ENCODE measurements around the gene CLN5.

CLN5 gene

DNA sequence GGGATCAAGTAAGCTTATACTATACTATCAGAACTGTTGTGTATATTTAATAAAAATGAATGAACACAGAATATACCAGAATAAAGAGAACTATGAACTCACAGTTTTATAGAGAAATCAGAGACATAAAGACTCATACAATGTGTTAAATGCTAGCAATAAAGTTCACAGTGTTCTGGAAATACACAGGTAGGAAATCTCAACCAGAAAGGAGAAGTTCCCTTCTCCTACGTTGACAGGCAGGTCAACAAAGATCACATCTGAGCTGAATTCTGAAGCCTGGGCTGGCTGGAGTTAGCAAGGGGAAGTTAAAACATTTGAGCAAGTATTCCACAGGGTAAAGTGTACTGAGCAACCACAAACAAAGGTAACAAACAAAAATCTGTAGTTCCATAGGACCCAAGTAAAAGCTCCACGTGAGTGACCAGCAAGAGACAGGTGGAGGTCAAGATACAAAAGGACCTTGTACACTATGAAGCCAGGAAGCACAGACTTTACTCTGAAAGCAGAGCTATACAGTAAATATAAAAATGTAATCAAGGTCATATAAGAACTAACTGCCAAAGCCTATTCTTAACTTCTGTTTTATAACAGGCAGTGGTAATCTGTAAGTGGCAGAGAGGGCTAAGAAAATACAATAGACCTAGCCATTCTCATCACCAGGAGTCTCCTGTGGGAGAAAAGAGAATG is 22.1 kb downstream of the CLN5 start:
- no peak overlapping the region for H3K4me3 ChIP-seq
- TF ChIP-seq, protein P1, sequence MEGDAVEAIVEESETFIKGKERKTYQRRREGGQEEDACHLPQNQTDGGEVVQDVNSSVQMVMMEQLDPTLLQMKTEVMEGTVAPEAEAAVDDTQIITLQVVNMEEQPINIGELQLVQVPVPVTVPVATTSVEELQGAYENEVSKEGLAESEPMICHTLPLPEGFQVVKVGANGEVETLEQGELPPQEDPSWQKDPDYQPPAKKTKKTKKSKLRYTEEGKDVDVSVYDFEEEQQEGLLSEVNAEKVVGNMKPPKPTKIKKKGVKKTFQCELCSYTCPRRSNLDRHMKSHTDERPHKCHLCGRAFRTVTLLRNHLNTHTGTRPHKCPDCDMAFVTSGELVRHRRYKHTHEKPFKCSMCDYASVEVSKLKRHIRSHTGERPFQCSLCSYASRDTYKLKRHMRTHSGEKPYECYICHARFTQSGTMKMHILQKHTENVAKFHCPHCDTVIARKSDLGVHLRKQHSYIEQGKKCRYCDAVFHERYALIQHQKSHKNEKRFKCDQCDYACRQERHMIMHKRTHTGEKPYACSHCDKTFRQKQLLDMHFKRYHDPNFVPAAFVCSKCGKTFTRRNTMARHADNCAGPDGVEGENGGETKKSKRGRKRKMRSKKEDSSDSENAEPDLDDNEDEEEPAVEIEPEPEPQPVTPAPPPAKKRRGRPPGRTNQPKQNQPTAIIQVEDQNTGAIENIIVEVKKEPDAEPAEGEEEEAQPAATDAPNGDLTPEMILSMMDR (IDR thresholded peaks at IDR 0.05) = no peak
- peaks cover 0 to 93% (median 36%) of the 10 kb centered on the region in 4 donors for H3K4me1 ChIP-seq
- peaks cover 85 to 88% (median 86%) of the 10 kb centered on the region in 3 donors for H3K36me3 ChIP-seq
- peak overlapping the region; percentile 83 to 97 for H3K27ac ChIP-seq
- no peaks in the 10 kb centered on the region for H3K27me3 ChIP-seq
- intact Hi-C loops (cut with DNase I; ENCODE audit: low total_unique reads) = no loop called here
- H3K9me3 ChIP-seq = no peaks in the 10 kb centered on the region
- no peak for DNase-seq

- H3K27ac ChIP-seq = peak overlapping the region; percentile 83 to 97
Measured at GRCh38 chr13:77014906-77015685, 23.2 kb downstream of the CLN5 start.

GRCh38 chr13:77016251-77016812 is 24.5 kb downstream of the CLN5 start:
- peak overlapping the region; percentile 4 to 6 for H3K4me3 ChIP-seq
- peaks cover 0 to 98% (median 46%) of the 10 kb centered on the region in 4 donors for H3K4me1 ChIP-seq
- H3K27me3 ChIP-seq = no peaks in the 10 kb centered on the region
- TF ChIP-seq, protein P1 (IDR thresholded peaks at IDR 0.05) = no peak
- intact Hi-C loops (cut with DNase I; ENCODE audit: low total_unique reads) = no loop called here
- H3K36me3 ChIP-seq = peaks cover 62 to 69% (median 65%) of the 10 kb centered on the region in 3 donors
- no peaks in the 10 kb centered on the region for H3K9me3 ChIP-seq
- peak overlapping the region; percentile 83 to 97 for H3K27ac ChIP-seq
- no peak for DNase-seq

More at GRCh38 chr13:77014906-77015685, 23.2 kb downstream of the CLN5 start:
- no peak for DNase-seq
- H3K9me3 ChIP-seq = no peaks in the 10 kb centered on the region
- TF ChIP-seq, protein P1 (IDR thresholded peaks at IDR 0.05) = no peak
- H3K27me3 ChIP-seq = no peaks in the 10 kb centered on the region
- H3K4me3 ChIP-seq = no peak overlapping the region
- intact Hi-C loops (cut with DNase I; ENCODE audit: low total_unique reads) = no loop called here
- peaks cover 0 to 97% (median 39%) of the 10 kb centered on the region in 4 donors for H3K4me1 ChIP-seq
- H3K36me3 ChIP-seq = peaks cover 74 to 77% (median 75%) of the 10 kb centered on the region in 3 donors

- H3K4me3 ChIP-seq = peak overlapping the region in 1 of 2 donors; percentile 6
Measured at GRCh38 chr13:77016888-77017623, 25.2 kb downstream of the CLN5 start.

More at GRCh38 chr13:77016888-77017623, 25.2 kb downstream of the CLN5 start:
- H3K27ac ChIP-seq = peak overlapping the region; percentile 83 to 97
- TF ChIP-seq, protein P1 (IDR thresholded peaks at IDR 0.05) = no peak
- DNase-seq = no peak
- H3K36me3 ChIP-seq = peaks cover 55 to 65% (median 57%) of the 10 kb centered on the region in 3 donors
- H3K4me1 ChIP-seq = peaks cover 0 to 99% (median 53%) of the 10 kb centered on the region in 4 donors
- no peaks in the 10 kb centered on the region for H3K27me3 ChIP-seq
- intact Hi-C loops (cut with DNase I; ENCODE audit: low total_unique reads) = no loop called here
- no peaks in the 10 kb centered on the region for H3K9me3 ChIP-seq
